Measurements from ENCODE around the gene CHP2. TPM values are rescaled to one million over a fixed set of nuclear protein-coding genes. Genes with fewer than 3 reads are reported as not detected.

CHP2 gene
- total RNA-seq, 1 donor from 2014 or later: not detected

- Mint-ChIP-seq H3K4me3 (no peak overlapping the region), H3K9me3 (no peaks in the 10 kb centered on the region), H3K27ac (ENCODE audit: unreplicated experiment) (no peak overlapping the region), H3K27me3 (ENCODE audit: low read depth) (peaks cover 55% of the 10 kb centered on the region), H3K36me3 (ENCODE audit: low read depth) (no peaks in the 10 kb centered on the region), H3K4me1 (no peaks in the 10 kb centered on the region)
- DNase-seq (ENCODE audit: low read depth, low spot score): no peak
- no peak for TF ChIP-seq CTCF (conservative IDR thresholded peaks at IDR 0.05)
These were observed 30.1 kb downstream of the CHP2 start for GRCh38 chr16:23784811-23785447.

- Mint-ChIP-seq H3K27me3 (ENCODE audit: low read depth) (peaks cover 50% of the 10 kb centered on the region), H3K9me3 (no peaks in the 10 kb centered on the region), H3K4me1 (no peaks in the 10 kb centered on the region), H3K27ac (ENCODE audit: unreplicated experiment) (no peak overlapping the region), H3K36me3 (ENCODE audit: low read depth) (no peaks in the 10 kb centered on the region), H3K4me3 (no peak overlapping the region)
- no peak for TF ChIP-seq CTCF (conservative IDR thresholded peaks at IDR 0.05)
- no peak for DNase-seq (ENCODE audit: low read depth, low spot score)
These were observed 31.0 kb downstream of the CHP2 start for GRCh38 chr16:23785842-23786241.

- H3K9me3 Mint-ChIP-seq: no peaks in the 10 kb centered on the region
- H3K36me3 Mint-ChIP-seq (ENCODE audit: low read depth): no peaks in the 10 kb centered on the region
- peaks cover 41% of the 10 kb centered on the region for H3K27me3 Mint-ChIP-seq (ENCODE audit: low read depth)
- no peak for TF ChIP-seq CTCF (conservative IDR thresholded peaks at IDR 0.05)
- DNase-seq (ENCODE audit: low read depth, low spot score): no peak
- no peak overlapping the region for H3K27ac Mint-ChIP-seq (ENCODE audit: unreplicated experiment)
- H3K4me3 Mint-ChIP-seq: no peak overlapping the region
- H3K4me1 Mint-ChIP-seq: no peaks in the 10 kb centered on the region
These were observed 32.2 kb downstream of the CHP2 start for GRCh38 chr16:23786964-23787561.

- Mint-ChIP-seq H3K9me3 (no peaks in the 10 kb centered on the region), H3K27ac (ENCODE audit: unreplicated experiment) (no peak overlapping the region), H3K4me1 (no peaks in the 10 kb centered on the region), H3K36me3 (ENCODE audit: low read depth) (no peaks in the 10 kb centered on the region), H3K4me3 (no peak overlapping the region), H3K27me3 (ENCODE audit: low read depth) (peaks cover 29% of the 10 kb centered on the region)
- no peak for TF ChIP-seq CTCF (conservative IDR thresholded peaks at IDR 0.05)
- DNase-seq (ENCODE audit: low read depth, low spot score): no peak
These were observed 33.9 kb downstream of the CHP2 start for GRCh38 chr16:23788685-23789084.

- no peak overlapping the region for H3K27ac Mint-ChIP-seq (ENCODE audit: unreplicated experiment)
- H3K4me1 Mint-ChIP-seq: no peaks in the 10 kb centered on the region
- TF ChIP-seq CTCF (conservative IDR thresholded peaks at IDR 0.05): no peak
- no peaks in the 10 kb centered on the region for H3K36me3 Mint-ChIP-seq (ENCODE audit: low read depth)
- DNase-seq (ENCODE audit: low read depth, low spot score): no peak
- H3K9me3 Mint-ChIP-seq: no peaks in the 10 kb centered on the region
- H3K4me3 Mint-ChIP-seq: no peak overlapping the region
- H3K27me3 Mint-ChIP-seq (ENCODE audit: low read depth): peaks cover 5% of the 10 kb centered on the region
These were observed 40.6 kb downstream of the CHP2 start for GRCh38 chr16:23795378-23795777.
